Naive thymus-derived CD8-positive, alpha-beta T cell (primary cell): ENCODE results near the gene GAS5. TPM values are rescaled to one million over a fixed set of nuclear protein-coding genes. Genes with fewer than 3 reads are reported as not detected.

Experiments
- polyA plus RNA-seq, 3 donors: library from polyadenylated mRNA; unstranded; fragments of 300-500 nt; fragmentation: Illumina TruSeq; gene quantifications; one replicate each; pipeline ENCODE4 v1.2.3, GENCODE V29; 2021
- total RNA-seq, 8 experiments: library from RNA in 2 of 8; stranded (reverse) in 2 of 8; gene quantifications; one replicate each; pipeline ENCODE4 v1.2.3 and lab custom pipeline; 2021 to 2026

GAS5 gene
- total and polyA plus RNA-seq, 5 experiments from 2014 or later, result 503 to 1,075 (median 660) TPM

Other genes starting within 250 kb of the GAS5 start
- gene TEX50, start 232.7 kb downstream of the GAS5 start, total RNA-seq, result not detected
- not detected for gene TEX50, start 232.7 kb downstream of the GAS5 start, polyA plus RNA-seq
- not detected for gene ANKRD45, start 198.1 kb downstream of the GAS5 start, total RNA-seq
- not detected for gene ANKRD45, start 198.1 kb downstream of the GAS5 start, polyA plus RNA-seq
- 10 to 100 TPM; 34.5 to 40.8 TPM for gene KLHL20, start 153.0 kb downstream of the GAS5 start, total RNA-seq
- 10 to 100 TPM; 21.1 to 27.1 (median 21.9) TPM for gene KLHL20, start 153.0 kb downstream of the GAS5 start, polyA plus RNA-seq
- gene DARS2, start 43.3 kb downstream of the GAS5 start, total RNA-seq, result 10 to 100 TPM; 12.6 TPM
- gene DARS2, start 43.3 kb downstream of the GAS5 start, polyA plus RNA-seq, result 10 to 100 TPM in 1 of 3 donors, 1 to 10 TPM in 2; 6.7 to 12.1 (median 7.3) TPM
- 10 to 100 TPM; 14.2 to 16.6 TPM for gene CENPL, start 43.1 kb downstream of the GAS5 start, total RNA-seq
- gene CENPL, start 43.1 kb downstream of the GAS5 start, polyA plus RNA-seq, result 1 to 10 TPM; 4.4 to 9.2 (median 7.0) TPM
- gene ZBTB37, start 391 bp upstream of the GAS5 start, total RNA-seq, result 10 to 100 TPM; 27.9 to 28.8 TPM
- 1 to 10 TPM; 1.9 to 2.1 (median 1.9) TPM for gene ZBTB37, start 391 bp upstream of the GAS5 start, polyA plus RNA-seq
- gene SERPINC1, start 49.3 kb upstream of the GAS5 start, total RNA-seq, result under 1 TPM in 1 of 2 experiments, not detected in 1; 0.44 TPM
- under 1 TPM in 1 of 3 donors, not detected in 2; 0.80 TPM for gene SERPINC1, start 49.3 kb upstream of the GAS5 start, polyA plus RNA-seq
- gene RC3H1, start 154.4 kb upstream of the GAS5 start, total RNA-seq, result 10 to 100 TPM; 52.9 to 56.8 TPM
- gene RC3H1, start 154.4 kb upstream of the GAS5 start, polyA plus RNA-seq, result 1 to 10 TPM; 5.1 to 7.2 (median 5.2) TPM